GM19193 (cell line): ENCODE measurements around the gene SEC24D.

ENCODE experiments used
- POLR2A ChIP-seq: IDR thresholded peaks from 4 replicates; pipeline ENCODE4 v1.6.1; 2011; ENCODE audit not compliant: insufficient read depth, insufficient read length; ENCODE audit errors: extremely low read depth

Gene SEC24D

DNA sequence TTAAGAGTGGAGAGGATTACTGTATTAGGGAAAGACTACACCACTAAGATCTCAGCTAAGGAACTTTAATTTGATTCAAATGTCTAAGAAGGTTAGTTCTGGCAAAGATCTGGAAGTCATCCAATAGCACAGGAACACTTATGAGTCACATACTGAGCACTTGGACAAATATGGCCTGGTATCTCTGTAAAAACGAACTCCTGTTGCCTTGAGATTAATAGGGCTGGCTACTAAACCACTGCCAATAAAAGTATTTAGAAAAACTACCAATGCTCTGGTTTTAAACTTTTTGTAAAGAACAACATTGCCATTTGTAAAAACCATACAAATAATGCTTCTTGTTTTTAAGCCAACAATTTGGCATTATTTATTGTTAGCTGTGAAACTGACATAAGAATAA lies 70.5 kb downstream of the SEC24D start:
- no peak for TF ChIP-seq POLR2A

- TF ChIP-seq POLR2A = no peak
These were observed 73.0 kb downstream of the SEC24D start for GRCh38 chr4:118762730-118763477.

DNA sequence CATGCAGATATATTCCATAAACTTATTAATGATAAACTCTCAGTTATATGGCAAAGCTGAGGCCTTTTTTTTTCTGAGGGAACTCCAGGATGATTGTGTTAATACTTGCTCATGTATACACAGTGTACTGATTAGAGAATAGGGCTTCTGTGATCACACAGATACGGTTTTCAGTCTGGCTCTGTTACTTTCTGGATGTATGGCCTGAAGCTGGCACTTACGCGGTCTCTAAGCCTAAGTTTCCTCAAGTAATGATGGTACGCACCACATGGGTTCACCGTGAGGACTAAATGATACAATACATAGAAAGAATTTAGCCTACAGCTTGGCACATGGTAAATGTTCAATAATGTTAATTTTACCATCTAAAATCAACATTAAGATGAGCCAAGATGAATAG lies 73.8 kb downstream of the SEC24D start:
- TF ChIP-seq POLR2A = no peak

- no peak for TF ChIP-seq POLR2A
These were observed 74.4 kb downstream of the SEC24D start for GRCh38 chr4:118761397-118762016.

- TF ChIP-seq POLR2A = no peak
These were observed 75.4 kb downstream of the SEC24D start for GRCh38 chr4:118760493-118760892.

DNA sequence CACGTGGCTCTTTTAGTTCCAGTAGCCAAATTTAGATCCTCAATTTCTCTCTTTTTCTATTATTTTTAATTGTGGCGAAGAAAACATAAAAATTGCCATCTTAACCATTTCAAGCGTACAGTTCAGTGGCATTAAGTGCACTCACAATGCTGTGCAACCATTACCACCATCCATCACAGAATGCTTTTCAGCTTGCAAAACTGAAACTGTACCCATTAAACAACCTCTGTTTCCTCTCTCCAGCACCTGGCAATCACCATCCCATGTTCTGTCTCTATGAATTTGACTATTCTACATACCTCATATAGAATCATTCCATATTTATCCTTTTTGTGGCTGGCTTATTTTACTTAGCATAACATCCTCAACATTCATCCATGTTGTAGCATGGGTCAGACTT lies 75.8 kb downstream of the SEC24D start:
- TF ChIP-seq POLR2A = no peak

GRCh38 chr4:118759481-118759880 lies 76.4 kb downstream of the SEC24D start:
- no peak for TF ChIP-seq POLR2A

DNA sequence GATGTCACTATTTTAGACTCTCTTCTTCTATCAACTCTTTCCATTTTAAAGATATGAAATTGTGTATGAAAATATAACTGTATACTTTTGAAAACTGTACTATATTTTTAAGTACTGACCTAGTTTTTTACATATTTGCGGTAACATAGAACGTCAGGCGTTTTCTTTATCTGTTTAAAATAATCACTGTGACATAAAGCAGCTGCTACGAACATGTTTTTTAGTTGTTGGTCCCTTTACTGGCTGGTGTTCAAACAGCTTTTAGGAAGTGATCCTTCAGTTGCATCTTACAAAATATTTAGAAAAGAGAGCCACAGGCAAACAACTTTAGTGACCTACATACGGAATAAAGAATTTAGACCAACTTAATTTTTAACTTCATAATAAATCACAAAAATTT lies 77.6 kb downstream of the SEC24D start:
- no peak for TF ChIP-seq POLR2A

GRCh38 chr4:118757761-118758251 lies 78.1 kb downstream of the SEC24D start:
- no peak for TF ChIP-seq POLR2A

- TF ChIP-seq POLR2A = no peak
These were observed 79.0 kb downstream of the SEC24D start for GRCh38 chr4:118756958-118757357.

DNA sequence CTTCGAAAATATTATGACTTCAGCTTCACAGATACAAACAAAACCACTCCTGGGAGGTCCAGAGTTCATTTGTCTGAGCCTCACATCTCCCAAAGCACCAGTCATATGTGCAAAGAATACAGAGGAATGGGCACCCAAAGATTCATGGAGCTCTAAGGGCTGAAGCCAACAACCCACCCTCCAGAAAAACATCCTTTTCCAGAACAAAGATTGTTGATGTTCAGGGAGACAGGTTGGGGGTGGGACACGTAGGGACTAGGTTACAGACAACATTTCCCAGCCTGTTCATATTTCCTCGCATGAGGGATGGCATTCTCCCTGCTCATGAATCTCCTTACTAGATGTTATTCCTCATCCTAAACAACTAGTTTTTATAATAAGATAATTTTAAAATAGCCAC lies 79.5 kb downstream of the SEC24D start:
- TF ChIP-seq POLR2A = no peak

- no peak for TF ChIP-seq POLR2A
These were observed 80.3 kb downstream of the SEC24D start for GRCh38 chr4:118755438-118756226.

GRCh38 chr4:118754890-118755289 lies 81.0 kb downstream of the SEC24D start:
- no peak for TF ChIP-seq POLR2A

- TF ChIP-seq POLR2A = no peak
These were observed 82.2 kb downstream of the SEC24D start for GRCh38 chr4:118753685-118754084.

- TF ChIP-seq POLR2A = no peak
These were observed 82.8 kb downstream of the SEC24D start for GRCh38 chr4:118753096-118753495.
